Left colon (tissue), 2 donors: ENCODE data around the gene ATG7. TPM values are rescaled to one million over a fixed set of nuclear protein-coding genes. Genes with fewer than 3 reads are reported as not detected.
"Not testable (repeated sequence)": the region's sequence is repeated elsewhere in the genome, so short reads cannot be mapped to it uniquely, and the experiment has no call there.

Source experiments
- ATAC-seq: fragments of 200-7000 bp; cut with Tn5 transposase; one replicate; pipeline ENCODE4 v1.9.1; 2020; ENCODE audit warnings: mild to moderate bottlenecking, moderate library complexity
- DNase-seq, 2 donors: peaks; one replicate each; pipeline ENCODE4 v3.0.0-alpha.2; 2020
- intact Hi-C, 2 donors: fragments of 100-400 bp; cut with DNase I in 1 of 2; cut with micrococcal nuclease in 1 of 2; formaldehyde crosslinking; loops; one replicate each; pipeline versions ENCODE4 v1.11.2 to v1.14.0; 2022; cut with DNase I, micrococcal nuclease
- total RNA-seq, 2 donors: library from RNA; stranded (reverse); fragmentation: NEBNext Ultra II Directional; extraction: Animal tissue kit (Norgen Biotek cat#: 25700); gene quantifications; one replicate each; pipeline ENCODE4 v1.2.1, GENCODE V29; 2021
- donor health status: DM: no; HTN: no; CAD: no.
- donor health status: DM: yes; HTN: yes; CAD: no.

The ATG7 gene
- total RNA-seq, 2 donors from 2014 or later = 34.6 to 41.0 TPM

DNA sequence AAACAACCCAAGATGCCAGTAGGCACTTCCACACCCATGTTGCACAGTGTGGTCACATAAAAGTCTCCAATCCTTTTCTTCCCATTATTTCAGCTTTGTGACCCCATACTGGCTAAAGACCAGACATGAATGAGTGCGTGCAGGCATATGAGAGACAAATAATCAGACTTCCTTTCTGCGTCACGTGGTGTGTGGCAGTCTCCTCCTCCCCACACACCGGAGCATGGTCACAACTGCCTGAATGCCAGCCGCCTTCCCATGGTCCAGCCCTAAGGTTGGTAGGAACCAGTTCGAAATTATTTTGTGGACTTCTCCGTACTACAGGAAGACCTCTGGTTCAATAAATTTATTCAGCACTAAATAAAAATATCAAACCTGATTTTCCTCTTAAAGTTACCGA, 306.0 kb downstream of the ATG7 start:
- intact Hi-C loops = no loop called here
- ATAC-seq (no peak), DNase-seq (no peak)

DNA sequence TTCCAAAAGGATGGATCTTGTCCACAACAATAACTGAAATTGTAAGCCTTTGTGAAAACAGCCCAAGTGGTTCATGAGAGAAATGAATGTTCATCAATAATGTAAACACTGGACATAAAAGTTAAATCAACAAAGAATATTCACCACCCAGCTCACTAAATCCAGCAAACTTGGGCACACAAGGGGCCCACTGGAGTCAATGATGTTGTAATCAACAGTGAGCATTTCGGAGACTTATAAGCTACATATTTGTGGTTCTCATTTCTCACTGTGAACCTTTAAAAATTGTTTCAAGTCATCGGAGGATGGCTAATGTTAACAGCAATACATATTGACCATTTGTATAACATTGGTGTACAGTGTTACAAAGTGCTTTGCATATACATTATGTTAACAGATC, 308.4 kb downstream of the ATG7 start:
- ATAC-seq = no peak
- intact Hi-C loops = no loop called here
- no peak for DNase-seq

DNA sequence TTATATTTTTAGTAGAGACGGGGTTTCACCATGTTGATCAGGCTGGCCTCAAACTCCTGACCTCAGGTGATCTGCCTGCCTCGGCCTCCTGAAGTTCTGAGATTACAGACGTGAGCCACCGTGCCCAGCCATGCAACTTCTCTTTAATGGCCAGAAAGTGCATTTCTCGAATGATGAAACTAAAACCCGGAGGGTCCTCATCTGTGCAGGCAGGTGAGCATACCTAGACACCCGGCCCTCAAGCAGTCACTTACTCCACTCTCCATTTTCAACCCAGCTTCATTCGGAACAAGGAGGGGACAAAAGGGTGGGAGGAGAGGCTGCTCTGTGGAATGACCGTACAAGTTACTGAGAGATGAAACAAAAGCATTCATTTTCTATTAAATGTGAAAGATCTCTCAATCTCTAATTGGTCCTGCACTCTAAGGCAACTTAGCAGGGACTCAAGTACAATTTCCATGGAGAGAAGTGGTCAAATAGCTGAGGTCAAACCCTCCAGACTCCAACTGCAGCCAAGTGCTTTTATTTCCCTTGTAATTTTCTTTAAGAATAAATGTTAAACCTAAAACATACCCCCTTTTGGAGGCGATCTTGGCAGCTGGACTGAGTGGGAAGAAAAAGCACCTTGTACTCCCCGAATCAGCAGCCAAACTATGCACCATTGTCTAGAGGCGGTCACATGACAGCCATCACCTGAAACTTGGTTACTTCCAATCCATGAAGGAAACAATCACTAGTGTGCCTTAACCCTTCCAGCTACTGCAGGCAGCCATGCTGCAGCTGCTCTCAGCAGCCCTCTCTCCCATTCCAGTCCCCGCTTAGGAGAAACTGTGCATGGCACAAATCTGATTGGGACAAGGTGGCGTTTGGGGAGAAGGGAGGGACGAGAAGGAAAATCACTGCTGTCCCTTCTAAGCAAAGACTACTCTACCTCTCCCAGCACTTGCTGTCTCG, 309.3 kb downstream of the ATG7 start:
- DNase-seq (no peak), ATAC-seq (peak; percentile 72)
- intact Hi-C loops = no loop called here

DNA sequence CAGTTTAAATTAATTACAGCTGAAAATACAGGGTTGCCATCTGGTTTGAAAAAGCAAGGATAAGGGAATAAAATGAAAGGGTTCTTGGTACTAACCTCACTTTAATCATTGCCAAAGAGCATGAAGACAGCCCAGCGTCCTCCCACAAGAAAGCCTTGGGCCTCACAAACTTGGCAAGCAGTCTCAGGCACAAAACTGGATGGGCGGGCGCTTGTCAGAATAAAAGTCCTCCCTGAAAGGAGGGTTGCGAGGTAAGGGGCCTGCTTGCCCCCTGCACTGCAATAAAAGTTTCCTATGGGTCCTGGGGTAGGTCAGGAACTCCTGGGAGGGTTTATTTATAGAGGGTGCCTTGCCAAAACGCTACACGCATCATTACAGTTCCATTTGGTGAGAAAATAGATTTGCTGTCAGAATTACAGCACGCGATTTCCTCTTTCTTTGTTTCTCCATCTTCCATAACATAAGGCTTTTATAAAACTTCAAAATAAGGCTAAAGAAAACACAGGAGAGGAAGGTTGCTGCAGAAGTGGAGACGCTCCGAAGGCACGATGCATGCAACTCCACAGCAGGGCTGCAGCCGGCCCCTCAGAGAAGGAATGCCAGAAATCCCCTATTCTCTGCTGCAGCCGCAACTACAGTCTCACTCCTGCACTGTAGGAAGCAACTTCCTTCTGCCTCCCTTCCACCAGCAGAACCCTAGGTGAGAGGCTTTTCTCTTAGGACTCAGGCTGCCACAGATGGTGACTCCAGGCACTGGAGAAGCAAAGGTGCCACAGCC, 310.2 kb downstream of the ATG7 start:
- peak; percentile 76 for ATAC-seq
- peak; percentile 57 to 72 for DNase-seq
- intact Hi-C loops = no loop called here

DNA sequence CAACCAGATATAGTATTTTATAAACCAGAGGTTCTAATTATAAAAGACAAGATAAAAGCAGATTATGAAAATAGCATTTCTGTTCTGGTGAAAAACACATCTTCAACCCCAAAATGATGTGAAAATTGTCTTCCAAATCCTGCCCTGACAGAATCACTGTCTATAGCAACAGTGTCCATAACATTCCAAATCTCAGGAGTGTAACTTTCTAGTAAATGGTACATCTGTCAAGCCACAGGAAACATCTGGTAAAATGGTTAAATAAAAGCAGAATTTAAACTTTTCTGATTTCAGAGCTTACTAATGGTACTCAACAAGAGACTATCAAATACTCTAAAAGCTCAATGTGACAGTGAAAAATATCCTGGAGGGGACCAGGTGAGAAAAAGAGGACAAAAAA, 311.0 kb downstream of the ATG7 start:
- DNase-seq = no peak
- ATAC-seq = no peak
- intact Hi-C loops = no loop called here

DNA sequence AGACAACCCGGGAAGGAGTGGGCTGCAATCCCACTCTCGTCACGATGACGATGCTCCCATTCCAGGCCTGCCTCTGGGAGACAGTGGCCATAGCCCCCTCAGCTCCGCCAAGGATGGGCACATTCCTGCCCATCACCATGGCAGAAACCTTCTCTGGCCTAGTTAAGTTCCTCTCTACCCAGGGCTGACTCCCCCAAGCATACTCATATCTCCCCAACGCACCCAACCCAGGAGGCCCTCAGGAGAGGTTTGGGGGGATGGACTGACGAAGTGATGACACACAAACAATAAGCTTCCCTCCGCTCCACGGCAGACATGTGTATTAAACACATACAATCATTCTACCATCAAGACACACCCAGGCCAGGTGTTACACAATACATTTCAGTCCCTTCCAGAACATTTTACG, 311.4 kb downstream of the ATG7 start:
- intact Hi-C loops = no loop called here
- DNase-seq (no peak), ATAC-seq (peak; percentile 43)

DNA sequence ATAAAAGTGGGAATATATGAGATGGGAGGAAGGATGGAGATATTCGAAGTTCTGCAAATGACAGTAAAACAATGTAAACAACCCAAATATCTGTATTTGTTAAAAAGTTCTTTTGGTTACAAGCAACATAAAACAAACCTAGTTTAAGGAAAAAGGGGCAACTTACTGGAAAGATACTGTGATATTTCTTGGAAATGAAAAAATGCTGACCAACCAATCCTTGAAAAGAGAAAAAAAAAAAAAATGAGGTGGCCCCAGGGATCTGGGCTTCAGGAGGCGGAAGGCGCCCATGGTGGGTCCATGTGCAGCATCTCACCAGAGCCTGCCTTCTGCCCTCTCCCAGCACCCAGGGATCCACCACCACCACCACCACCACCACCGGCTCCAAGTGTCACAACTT, 312.4 kb downstream of the ATG7 start:
- DNase-seq (no peak), ATAC-seq (no peak)
- intact Hi-C loops = no loop called here

DNA sequence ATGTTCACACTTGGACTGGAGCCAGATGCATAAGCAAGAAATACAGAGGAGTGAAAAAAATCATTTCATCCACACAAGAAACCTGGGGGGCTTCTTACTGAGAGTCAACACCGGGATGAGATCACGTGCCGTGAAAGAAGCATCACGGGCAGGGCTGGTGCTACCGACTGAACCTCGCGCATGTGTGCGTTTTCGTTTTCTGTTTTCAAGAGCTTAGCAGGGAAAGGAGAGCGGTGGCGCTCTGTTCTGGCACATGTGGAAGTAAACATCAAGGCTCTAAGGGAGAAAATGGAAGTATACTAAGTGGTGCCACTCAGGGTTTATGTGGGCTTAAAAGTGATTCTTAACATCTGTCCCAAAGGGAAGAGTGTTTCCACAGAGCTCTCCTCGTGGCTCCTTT, 315.6 kb downstream of the ATG7 start:
- intact Hi-C loops = no loop called here
- DNase-seq = no peak
- no peak for ATAC-seq

DNA sequence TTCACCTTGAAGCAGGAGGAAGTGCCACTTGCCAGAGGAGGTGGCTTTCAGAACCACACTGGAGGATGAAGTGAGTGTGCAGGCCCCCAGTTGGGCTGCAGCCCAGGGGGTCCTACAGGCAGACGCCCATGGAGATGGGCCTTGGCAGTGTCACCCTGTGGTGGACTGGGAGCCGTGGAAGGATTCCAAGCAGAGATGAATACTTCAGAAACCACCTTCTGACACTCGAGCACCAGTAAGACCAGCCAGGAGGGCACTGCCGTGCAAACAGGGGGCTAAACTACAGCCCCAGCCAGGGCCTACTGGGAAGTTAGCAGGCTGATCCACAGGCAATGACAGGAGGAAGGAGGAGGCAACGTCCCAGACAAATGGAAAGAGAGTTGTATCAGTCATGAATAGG, 316.1 kb downstream of the ATG7 start:
- DNase-seq (no peak), ATAC-seq (no peak)
- intact Hi-C loops = no loop called here

DNA sequence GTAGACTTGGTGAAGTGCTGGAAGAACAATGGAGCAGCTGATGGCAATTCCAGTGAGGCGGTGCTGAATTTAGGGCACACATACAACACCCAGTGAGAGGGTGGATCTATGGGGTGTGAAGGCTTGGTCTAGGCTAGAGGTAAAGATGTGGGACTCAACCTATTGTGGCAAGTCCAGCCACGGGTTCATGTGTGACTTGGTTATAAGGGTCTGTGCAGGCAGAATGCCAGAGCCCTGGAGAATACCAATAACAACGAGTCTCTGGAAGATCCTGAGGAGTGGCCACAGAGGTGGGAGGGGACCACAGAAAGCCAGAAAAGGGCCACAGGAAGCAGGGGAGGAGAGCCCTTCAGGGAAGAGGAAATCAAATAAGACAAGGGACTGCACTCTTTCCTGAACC, 316.6 kb downstream of the ATG7 start:
- intact Hi-C loops = no loop called here
- DNase-seq (no peak), ATAC-seq (no peak)

DNA sequence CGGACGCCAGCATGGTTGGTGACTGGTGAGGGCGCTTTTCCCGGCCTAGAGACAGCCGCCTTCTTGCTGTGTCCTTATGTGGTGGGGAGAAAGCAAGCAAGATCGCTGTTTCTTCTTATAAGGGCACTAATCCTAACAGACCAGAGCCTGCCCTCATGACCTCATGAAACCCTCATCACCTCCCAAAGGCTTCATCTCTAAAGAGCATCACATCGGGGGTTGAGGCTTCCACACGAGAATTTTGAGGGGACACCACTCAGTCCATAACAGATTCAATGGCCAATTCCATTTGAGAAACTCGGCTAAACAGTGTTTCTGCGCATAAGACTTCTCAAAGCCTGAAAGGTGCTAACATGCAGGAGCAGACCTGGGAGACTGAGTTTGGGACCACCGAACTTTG, 317.5 kb downstream of the ATG7 start:
- intact Hi-C loops = no loop called here
- DNase-seq (no peak), ATAC-seq (no peak)

DNA sequence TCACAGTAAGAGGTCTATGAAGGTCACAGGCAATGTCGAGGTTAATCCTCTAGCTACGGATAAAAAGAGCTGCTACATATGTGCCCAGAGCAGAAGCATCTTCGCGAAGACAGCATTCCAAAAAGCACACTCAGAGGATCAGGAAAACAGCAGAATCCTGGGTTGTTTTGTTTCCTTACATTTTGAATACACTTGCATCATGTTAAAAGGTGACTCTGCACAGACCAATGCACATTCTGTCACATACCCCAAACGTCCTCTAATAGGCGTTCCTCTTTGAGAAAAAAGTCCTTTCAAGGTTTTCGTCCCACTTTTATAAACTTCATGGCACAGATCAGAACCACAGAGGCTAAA, 318.8 kb downstream of the ATG7 start:
- DNase-seq (no peak), ATAC-seq (no peak)
- intact Hi-C loops = no loop called here

DNA sequence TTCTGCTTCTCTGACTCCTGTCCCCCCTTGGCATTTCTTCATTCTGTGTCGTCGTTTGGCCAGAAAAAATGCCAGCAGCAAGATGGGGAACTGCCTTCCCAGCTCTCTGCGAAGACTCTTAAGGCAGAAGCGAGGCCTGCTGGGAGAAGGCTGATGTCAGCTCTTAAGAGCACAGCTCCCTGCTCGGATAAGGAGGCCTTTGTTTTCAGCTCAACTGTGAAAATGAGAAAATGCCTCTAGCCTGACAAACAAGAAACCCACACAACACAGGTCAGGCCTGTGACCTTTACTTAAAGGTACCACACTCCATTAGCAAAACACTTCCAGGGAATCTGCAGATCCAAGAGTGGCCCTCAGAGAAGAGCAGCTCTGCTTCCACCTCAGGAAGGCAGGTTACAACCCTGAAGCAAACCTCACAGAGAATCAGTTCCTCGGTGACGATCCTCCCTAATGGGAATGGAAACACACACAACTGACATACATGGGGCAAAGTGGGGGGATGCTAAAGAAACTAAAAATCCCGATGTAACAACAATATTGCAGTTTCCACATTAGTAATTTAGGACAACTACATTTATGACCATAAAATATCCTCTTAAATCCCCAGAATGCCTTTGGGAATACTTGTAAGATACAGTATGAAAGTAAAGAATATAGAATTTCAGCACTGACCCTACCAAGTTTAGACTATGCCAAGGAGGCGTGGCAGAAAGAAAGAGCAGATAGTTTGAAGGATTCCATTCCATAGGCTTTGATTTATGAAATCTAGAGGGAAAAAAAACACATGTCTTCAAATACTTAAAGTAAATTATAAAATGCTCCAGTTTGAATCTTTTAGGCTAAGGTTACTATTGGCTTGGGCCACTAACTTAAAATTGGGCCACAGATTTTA, 319.4 kb downstream of the ATG7 start:
- ATAC-seq (peak; percentile 53), DNase-seq (peak in 1 of 2 donors; percentile 32)
- intact Hi-C loops = no loop called here

DNA sequence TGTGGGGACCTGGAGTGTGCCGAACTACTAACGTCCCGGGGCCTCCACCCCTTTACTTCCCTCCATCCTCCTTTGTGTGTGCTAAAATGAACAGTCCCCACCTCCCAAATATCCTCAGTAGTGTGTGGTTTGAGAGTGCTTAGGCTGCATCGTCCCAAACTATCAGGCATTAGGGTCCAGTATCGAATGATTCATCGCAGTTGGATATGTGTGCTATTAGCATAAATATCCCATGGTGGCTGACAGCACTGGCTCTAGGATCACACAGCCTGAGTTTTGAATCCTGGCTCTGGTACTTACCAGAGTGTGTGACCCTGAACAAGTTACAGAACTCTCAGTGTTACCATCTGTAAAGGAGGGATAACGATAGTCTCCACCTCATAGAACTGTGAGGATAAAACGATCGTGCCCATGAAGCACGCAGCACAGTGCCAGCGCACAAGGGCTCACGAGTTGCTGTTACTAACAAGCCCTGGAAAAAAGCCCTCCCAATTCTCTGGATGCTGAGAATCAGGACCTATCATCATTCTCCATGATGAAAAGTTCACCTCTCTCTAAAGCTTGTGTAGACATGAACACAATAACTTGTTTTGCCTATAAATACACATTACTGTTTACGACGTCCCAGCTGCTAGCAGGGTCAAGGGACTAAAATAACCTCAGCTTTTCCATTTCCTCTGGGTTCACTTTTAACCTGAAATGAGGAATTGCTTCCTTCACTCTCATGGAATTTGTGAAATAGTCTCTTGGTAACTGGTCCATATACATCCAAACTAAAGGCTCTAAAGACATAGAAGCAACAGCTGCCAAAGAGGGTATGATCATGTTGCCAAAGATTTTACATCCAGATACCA, 320.5 kb downstream of the ATG7 start:
- ATAC-seq = no peak

DNA sequence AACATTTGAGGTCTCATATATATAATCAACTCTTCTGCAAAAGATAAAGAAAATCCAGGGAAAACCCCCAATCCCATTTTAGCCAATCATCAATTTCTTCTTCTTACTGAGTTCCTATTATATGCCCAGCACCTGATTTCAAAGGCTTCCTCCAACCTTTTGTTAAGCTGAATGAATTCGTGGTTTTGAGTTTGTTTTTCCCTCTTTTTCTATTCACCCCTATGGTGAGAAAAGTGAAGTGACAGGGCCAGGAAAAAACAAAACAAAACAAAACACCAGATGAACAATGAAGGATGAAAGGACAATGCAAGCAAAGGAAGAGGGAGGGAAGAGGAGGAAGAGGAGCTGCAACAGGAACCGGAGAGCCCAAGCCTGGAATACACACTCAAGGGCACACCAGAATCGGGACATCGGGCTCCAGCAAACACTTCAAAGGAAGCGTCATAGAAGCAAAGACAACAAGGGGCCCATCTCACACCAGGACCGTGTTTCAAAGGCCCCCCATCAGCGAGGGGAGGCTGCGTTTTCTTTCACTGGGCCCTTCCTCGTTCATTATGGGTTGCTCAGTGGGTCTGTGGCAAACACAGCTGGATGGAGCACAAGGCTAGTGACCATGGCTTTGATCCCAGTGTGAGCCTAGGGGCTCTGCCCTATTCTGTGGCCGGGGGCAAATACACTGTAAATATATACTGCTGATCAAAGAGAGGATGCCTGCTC, 321.3 kb downstream of the ATG7 start:
- DNase-seq (no peak), ATAC-seq (no peak)
- intact Hi-C loops = no loop called here

More for the DNA sequence above, 320.5 kb downstream of the ATG7 start:
- intact Hi-C loops = no loop called here
- DNase-seq = no peak

DNA sequence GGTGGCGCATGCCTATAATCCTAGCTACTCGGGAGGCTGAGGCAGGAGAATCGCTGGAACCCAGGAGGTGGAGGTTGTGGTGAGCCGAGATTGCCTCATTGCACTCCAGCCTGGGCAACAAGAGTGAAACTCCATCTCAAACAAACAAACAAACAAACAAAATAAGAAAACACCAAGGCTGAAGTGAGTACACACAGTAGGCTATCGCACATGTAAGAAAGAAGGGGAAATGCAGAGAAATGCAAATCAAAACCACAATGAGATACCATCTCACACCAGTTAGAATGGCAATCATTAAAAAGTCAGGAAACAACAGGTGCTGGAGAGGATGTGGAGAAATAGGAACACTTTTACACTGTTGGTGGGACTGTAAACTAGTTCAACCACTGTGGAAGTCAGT, 322.8 kb downstream of the ATG7 start:
- intact Hi-C loops = not testable (repeated sequence)

DNA sequence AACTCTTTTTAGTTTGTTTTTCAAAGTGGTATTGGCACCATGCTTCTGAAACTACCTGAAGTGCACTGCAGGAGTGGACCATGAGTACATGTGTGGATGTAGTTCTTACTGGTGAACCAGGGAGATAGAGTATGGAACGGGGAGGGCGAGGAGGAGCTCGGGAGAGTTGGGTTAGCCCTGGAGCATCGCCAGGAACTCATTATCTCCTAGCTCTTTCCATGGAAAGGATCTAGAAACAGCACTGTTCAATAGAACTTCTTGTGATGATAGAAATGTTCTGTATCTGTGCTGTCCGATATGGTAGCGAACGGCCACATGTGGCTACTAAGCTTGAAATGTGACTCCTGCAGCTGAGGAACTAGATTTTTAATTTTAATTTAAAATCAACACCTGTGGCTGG, 324.2 kb downstream of the ATG7 start:
- no peak for ATAC-seq
- no peak for DNase-seq
- intact Hi-C loops = no loop called here

More for the DNA sequence above, 322.8 kb downstream of the ATG7 start:
- not testable (repeated sequence) for DNase-seq, ATAC-seq
